22Rv1 (cell line): Measurements from ENCODE around the gene GYPA.
"Not testable (repeated sequence)": the region's sequence is repeated elsewhere in the genome, so short reads cannot be mapped to it uniquely, and the experiment has no call there.

Experiments
- CTCF ChIP-seq: fragments of 450-650 bp; IDR thresholded peaks from 2 replicates; pipeline ENCODE4 v1.5.1; 2017; ENCODE audit warnings: mild to moderate bottlenecking
- ZFX ChIP-seq: fragments of 450-650 bp; IDR thresholded peaks from 2 replicates; pipeline ENCODE4 v1.6.1; 2017; ENCODE audit warnings: antibody characterized with exemption, borderline replicate concordance

- not testable (repeated sequence) for TF ChIP-seq CTCF, ZFX
Measured at GRCh38 chr4:144139991-144140390, 527 bp downstream of the GYPA start.
